DMS153 treated with DMSO at 0.1 percent for 48 hours (cell line): ENCODE data around the gene RXRA.
A peak's percentile ranks its signal among the peaks of the same experiment; 100 is the strongest.

Experiments used
- DNase-seq: peaks from one replicate; lab custom pipeline; 2025; ENCODE audit not compliant: unreplicated experiment; lab: John Stamatoyannopoulos, UW

RXRA gene

GRCh38 chr9:134351606-134352176, 25.4 kb downstream of the RXRA start:
- no peak for DNase-seq

- DNase-seq = no peak
These were observed 26.1 kb downstream of the RXRA start for GRCh38 chr9:134352247-134352933.

DNA sequence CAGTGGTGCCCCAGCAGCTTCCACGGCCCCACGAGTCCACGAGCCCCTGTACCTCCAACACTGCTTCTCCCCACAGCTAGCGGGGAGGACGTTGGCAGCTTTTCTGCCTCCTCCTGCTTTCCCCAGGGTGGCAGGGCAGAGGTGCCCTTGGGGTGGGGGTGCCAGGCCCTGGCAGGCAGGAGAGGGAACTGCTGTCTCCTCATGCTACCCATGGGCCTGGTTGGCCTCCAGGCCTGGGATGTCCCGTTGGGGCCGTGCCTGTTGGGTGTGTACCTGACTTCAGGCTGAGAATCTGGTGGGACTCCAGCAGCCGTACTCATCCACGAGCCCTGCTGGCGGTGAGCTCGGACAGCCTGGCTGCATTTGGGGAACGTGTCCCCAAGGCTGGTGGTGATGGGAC, 27.3 kb downstream of the RXRA start:
- no peak for DNase-seq

- no peak for DNase-seq
These were observed 28.9 kb downstream of the RXRA start for GRCh38 chr9:134355158-134355557.

DNA sequence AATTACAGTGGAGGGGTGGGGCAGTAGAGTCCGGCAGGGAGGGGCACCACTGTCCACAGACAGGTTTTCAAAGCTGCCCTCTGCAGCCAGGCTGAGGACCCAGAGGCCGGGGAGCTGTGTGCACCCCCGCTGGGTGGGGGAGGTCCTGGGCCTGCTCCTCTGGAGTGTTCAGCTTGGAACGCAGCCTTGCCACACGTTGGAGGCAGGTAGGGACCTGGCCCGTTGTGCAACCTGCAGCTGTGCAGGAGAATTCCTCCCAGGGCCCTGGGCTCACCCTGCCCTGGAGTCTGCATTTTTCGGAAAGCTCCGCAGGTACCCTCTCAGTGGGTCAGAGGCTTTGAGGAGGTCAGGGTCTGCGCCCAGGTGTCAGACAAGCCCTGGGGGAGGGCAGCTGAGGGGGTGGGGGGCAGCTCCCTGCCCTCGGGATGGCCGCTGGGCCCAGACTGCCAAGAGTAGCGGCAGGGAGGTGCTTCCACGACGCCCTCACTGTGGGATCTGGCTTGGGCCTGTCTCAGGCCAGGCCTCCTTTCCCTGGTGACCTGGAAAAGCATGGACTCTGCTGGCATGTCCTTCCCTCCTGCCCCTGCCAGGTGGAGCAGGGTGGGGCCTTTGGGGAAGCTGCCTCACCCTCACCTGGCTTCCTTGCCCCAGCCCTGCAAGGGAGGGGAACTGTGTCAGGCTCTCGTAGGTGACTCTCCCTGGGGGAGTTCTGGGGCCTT, 29.5 kb downstream of the RXRA start:
- no peak for DNase-seq

DNA sequence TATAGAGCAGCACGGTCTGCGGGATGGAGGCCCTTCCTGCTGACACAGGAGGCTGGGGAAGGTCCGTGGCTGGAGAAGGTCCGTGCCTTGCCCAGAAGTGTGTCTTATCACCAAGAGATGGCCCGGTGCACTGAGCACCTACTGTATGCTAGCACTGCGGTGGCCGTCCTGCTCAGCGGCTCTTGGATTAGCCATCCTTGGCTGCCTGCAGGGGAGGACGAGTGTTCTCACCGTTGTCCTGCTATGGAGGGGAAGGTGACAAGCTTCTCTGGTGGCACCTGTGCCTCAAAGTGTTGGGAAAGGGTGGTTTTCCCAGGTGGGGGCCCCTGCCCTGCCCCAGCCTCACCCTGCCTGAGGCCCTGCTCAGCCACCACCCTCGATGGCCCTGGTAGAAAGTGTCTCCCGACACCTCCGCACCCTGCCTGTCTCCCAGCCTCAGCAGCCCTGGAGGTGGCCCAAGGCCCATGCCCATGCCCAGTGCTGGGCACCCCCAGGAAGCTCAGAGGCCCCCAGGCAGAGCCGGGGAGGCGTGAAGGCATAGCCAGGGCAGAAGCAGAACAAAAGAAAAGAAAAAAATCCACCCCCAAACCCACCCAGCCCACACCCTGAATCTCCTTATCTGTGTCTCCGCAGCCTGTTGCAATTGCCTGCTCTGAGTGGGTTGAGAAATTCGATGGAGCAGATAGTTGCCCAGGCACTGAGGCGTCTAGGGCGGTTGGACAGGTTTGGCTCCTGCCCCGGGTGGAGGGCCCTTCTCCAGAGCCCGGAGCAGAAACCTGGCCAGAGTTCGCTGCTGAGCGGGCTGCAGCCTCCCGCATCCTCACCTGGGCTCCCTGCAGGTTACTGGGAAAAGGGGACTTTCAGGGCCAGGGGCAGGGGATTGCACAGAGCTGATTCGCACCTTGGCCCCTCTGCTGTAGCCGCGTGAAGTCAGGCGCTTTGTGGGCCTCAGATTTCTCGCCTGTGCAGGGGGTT, 30.5 kb downstream of the RXRA start:
- DNase-seq = no peak

- DNase-seq = no peak
These were observed 31.4 kb downstream of the RXRA start for GRCh38 chr9:134357631-134358025.

DNA sequence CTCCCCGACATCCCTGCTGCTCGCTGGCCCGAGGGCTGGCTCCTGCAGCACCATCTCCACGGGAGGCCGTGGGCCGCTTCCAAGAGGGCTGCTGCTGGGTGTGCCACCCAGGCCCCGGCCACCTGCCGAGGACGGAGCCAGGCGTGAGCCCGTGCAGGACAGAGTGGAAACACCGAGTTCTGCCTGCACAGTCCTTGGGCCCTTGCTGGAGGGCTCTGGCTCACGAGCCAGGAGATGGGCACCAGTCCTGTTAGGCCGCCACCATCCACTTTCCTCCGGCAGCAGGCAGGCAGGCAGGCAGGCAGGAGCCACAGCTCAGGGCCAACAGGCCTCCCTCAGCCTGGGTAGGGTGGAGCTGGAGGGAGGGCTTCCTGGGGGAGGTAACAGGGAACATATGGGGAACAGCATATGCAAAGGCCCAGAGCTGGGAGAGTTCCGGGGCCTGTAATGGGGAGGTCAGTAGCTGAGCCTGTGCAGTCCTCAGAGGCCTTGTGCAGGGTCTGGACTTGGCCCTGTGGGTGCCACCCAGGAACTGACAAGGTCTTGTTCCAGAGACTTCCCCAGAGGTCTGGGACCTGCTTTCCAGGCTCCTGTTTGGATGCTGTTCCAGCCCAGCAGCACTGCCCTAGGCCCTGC, 31.9 kb downstream of the RXRA start:
- no peak for DNase-seq

GRCh38 chr9:134358662-134359319, 32.5 kb downstream of the RXRA start:
- no peak for DNase-seq

DNA sequence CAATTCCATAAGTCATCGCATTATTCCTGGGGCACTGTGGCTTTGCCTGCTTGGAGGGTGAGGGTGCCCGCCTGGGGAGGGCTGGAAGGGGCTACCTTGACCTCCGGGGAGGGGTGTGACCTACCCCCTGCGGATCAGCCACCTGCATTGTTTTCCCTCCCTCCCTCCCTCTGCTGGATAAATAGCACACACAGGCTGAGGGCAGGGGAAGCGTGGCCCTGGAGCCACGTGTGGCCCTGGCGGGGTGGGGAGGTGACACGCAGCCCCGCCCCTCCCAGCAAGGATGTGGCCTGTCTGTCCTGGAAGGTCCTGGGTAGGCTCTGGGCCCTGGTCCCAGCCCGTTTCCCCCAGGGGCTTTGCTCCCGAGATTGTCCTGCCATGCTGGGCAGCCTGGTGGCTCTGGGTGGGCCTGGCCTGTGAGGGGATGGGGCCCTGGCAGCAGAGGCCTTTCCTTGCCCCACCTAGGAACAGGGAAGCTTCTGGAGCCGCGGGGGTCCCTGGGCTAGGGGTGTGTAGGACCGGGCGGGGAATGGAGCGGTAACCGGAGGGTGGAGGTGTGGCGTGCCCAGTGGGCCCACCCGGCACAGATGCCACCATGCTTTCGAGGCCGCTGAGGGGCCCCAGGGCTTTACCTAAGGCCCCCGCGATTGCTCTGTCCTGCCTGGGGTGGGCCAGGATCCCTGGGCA, 33.4 kb downstream of the RXRA start:
- DNase-seq = no peak

- DNase-seq = no peak
These were observed 34.0 kb downstream of the RXRA start for GRCh38 chr9:134360180-134360759.

- no peak for DNase-seq
These were observed 34.6 kb downstream of the RXRA start for GRCh38 chr9:134360897-134361296.

DNA sequence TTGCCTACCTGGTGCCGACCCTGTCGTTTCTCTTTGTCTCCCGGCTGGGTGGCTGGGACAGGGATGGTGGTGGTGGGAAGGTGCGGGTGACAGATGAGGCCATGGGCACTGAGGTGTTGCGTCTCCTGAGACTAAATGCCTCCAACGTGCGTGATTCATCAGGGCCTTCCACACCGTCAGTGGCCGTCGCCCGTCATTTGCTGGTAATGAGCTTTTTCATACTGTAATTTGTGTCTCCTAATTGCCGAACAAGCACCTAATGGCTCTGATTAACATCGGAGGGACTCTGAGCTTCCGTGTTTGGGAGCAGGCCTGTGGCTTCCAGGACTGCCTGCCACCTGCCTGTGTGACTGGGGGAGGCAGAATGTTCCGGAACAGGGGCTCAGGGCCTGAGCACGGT, 35.2 kb downstream of the RXRA start:
- DNase-seq = no peak

DNA sequence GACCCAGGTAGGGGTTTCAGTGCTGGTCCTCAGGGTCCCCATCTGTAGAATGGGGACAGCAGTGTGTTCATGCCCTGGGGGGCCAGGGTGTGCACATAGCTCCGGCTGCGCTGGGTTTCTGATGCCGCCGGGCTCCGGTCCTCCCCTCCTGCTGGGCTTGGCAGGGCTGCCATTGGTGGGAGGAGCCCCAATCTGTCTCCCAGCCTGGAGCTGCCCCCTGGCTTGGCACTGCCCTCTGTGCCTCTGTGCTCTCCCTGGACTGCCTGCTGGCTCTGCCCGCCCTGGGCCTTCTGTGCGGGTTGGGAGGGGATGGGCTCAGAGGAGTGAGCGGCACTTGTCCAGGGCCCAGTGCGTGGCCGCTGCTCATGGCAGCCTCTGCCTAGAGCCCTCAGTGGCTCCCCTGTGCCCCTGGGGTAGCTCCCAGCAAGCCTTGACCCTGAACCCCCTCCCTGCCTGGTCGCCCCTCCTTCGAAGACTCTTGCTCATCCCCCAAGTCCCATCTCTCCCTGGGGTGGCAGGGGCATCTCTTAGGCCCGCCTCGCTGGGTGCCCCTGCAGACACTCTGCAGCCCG, 35.7 kb downstream of the RXRA start:
- no peak for DNase-seq

DNA sequence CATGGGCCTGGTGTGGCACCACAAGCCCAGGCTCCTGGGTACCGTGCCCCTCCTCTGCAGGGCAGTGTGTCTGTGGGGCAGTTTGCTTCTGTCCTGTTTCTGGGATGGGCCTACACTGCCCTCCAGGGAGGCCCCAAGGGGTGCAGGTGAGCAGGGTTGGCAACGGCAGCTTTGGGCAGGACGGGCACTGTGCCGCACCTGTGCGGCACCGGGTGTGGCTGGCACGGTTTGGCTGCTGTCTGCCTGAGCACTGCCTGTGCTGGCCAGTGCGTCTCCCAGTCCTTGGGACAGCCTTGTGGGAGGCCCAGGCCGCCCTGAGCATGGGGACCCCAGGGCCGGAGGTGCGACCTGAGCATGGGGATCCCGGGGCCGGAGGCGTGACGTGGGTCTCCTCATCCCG, 37.2 kb downstream of the RXRA start:
- DNase-seq = no peak

DNA sequence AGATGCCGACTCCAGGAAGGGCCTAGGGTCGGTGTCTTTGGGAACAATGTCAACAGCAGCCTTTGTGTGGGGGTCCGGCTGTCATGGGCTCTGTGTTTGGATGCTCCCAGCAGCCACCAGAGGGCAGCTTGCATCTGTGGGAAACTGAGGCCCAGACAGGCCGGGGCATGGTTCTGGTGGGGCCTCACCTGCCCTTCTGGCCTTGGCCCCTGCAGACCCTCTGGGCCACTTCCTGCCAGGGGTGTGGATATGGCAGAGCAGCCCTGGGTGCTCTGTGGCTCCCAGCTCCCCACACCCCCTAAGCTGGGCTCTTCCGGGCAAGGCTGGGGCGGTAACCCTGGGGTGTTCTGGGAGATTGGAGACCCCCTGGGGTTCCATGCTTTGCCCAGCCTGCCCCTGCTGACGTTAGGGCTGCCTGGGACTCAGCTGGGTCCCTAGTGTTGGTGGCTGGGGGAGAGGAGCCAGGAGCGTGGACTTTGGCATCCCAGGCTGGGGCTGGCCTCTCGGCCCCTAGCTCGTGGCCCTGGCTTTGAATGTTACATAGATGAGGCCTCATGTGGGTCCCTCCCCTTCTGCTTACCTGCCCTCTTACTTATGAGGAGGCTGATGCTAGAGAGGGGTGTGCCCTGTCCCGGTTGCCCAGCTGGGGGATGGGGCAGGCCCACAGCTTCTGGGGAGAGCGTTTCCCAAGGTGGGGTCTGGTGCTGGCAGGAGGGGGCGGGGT, 38.3 kb downstream of the RXRA start:
- DNase-seq = no peak

- DNase-seq = no peak
These were observed 38.9 kb downstream of the RXRA start for GRCh38 chr9:134365115-134365596.

GRCh38 chr9:134365791-134366222, 39.6 kb downstream of the RXRA start:
- DNase-seq = peak; percentile 62
